Endothelial cell of umbilical vein (primary cell): Measurements from ENCODE around the gene AQP12B. TPM values are rescaled to one million over a fixed set of nuclear protein-coding genes. Genes with fewer than 3 reads are reported as not detected.

ENCODE experiments used
- BruUV-seq: library from RNA; stranded (reverse); fragments of 400-500 nt; replicated peaks from 2 replicates; lab custom pipeline; 2021; lab: Mats Ljungman, UMichigan
- CTCF ChIA-PET: fragments of 300-600, 350-600 bp; sonication (Branson Sonifier 250); formaldehyde crosslinking; loops from one replicate; lab custom pipeline; 2021; ENCODE audit warnings: antibody characterized with exemption, inconsistent platforms; lab: Charles Lee
- POLR2A ChIA-PET: fragments of 300-600, 350-600 bp; sonication (Branson Sonifier 250); formaldehyde crosslinking; loops from one replicate; lab custom pipeline; 2021; ENCODE audit warnings: antibody characterized with exemption, inconsistent platforms; lab: Charles Lee
- DNase-seq: peaks from one replicate; pipeline ENCODE4 v3.0.0-alpha.2; 2011; ENCODE audit warnings: low read depth, low spot score
- FAIRE-seq: peaks from 2 replicates; lab custom pipeline; 2011; peaks lifted over from hg19 to GRCh38; lab: Jason Lieb, UNC
- H2AFZ ChIP-seq: 2 replicates; pipeline ENCODE4 v1.6.0; 2012; ENCODE audit warnings: low read depth, low read length, control low read depth, inconsistent platforms
- H3K27ac ChIP-seq: 2 replicates; pipeline ENCODE4 v1.5.1; 2011; ENCODE audit warnings: low read depth, mild to moderate bottlenecking, control low read depth, low read length, moderate library complexity; ENCODE audit not compliant: insufficient read depth
- H3K27me3 ChIP-seq, 2 experiments: 2 replicates each; pipeline versions ENCODE4 v1.6.0 to v1.6.1; 2011; ENCODE audit warnings: low read length in 2 of 2, mixed read lengths in 1 of 2; ENCODE audit not compliant: control insufficient read depth in 2 of 2, insufficient read depth in 2 of 2
- H3K36me3 ChIP-seq, 2 experiments: 2 replicates in 1 of 2; 3 replicates in 1 of 2; pipeline ENCODE4 v1.5.1; 2011; ENCODE audit warnings: low read length in 2 of 2, mild to moderate bottlenecking in 1 of 2, moderate library complexity in 1 of 2; ENCODE audit not compliant: control insufficient read depth in 2 of 2, insufficient read depth in 2 of 2; ENCODE audit errors: extremely low read depth in 1 of 2
- H3K4me1 ChIP-seq: 3 replicates; pipeline ENCODE4 v1.5.1; 2011; ENCODE audit warnings: mild to moderate bottlenecking, low read length; ENCODE audit not compliant: control insufficient read depth, insufficient read depth; ENCODE audit errors: extremely low read depth
- H3K4me2 ChIP-seq: 2 replicates; pipeline ENCODE4 v1.6.1; 2011; ENCODE audit warnings: low read length, control low read depth, mixed read lengths; ENCODE audit not compliant: insufficient read depth
- H3K4me3 ChIP-seq, 3 experiments: fragments of 200-600 bp in 1 of 3; sonication (generic), shearing (Covaris generic) in 1 of 3; replicated peaks in 1 of 3; 2 replicates each; pipeline ENCODE4 v1.5.1; 2011 to 2016; ENCODE audit warnings: control low read depth in 3 of 3, low read length in 3 of 3, mild to moderate bottlenecking in 2 of 3, inconsistent platforms in 1 of 3, low read depth in 1 of 3, moderate library complexity in 1 of 3; ENCODE audit not compliant: insufficient read depth in 1 of 3
- H3K79me2 ChIP-seq: 2 replicates; pipeline ENCODE4 v1.6.0; 2012; ENCODE audit warnings: low read length, inconsistent platforms; ENCODE audit not compliant: control insufficient read depth, insufficient read depth
- H3K9ac ChIP-seq: replicated peaks from 2 replicates; pipeline ENCODE3; 2011; ENCODE audit warnings: low read length, control low read depth; ENCODE audit not compliant: insufficient read depth; ENCODE audit errors: extremely low read depth
- H3K9me1 ChIP-seq: replicated peaks from 3 replicates; pipeline ENCODE4 v1.6.0; 2011; ENCODE audit warnings: mild to moderate bottlenecking, low read length; ENCODE audit not compliant: control insufficient read depth, insufficient read depth; ENCODE audit errors: extremely low read depth
- H3K9me3 ChIP-seq: replicated peaks from 2 replicates; pipeline ENCODE4 v1.5.1; 2012; ENCODE audit warnings: low read length, inconsistent platforms; ENCODE audit not compliant: control insufficient read depth, insufficient read depth
- H4K20me1 ChIP-seq: replicated peaks from 2 replicates; pipeline ENCODE3; 2011; ENCODE audit warnings: mild to moderate bottlenecking, low read length; ENCODE audit not compliant: control insufficient read depth, insufficient read depth; ENCODE audit errors: extremely low read depth
- CTCF ChIP-seq, 2 donors: IDR thresholded peaks; 1 replicate in 1 of 2; 2 replicates in 1 of 2; pipeline ENCODE4 v1.5.1; 2011; ENCODE audit warnings: low read length in 2 of 2, mild to moderate bottlenecking in 2 of 2, moderate library complexity in 2 of 2, control low read depth in 1 of 2, inconsistent platforms in 1 of 2, low read depth in 1 of 2; ENCODE audit not compliant: insufficient read depth in 1 of 2; ENCODE audit errors: extremely low read depth in 1 of 2
- EZH2 ChIP-seq: IDR thresholded peaks from 2 replicates; pipeline ENCODE4 v1.6.1; 2012; ENCODE audit warnings: borderline replicate concordance, low read depth, mild to moderate bottlenecking, moderate library complexity, low read length, inconsistent platforms; ENCODE audit not compliant: severe bottlenecking
- FOS ChIP-seq: IDR thresholded peaks from 2 replicates; pipeline ENCODE4 v1.6.1; 2011; ENCODE audit warnings: mild to moderate bottlenecking, low read length, moderate library complexity, borderline replicate concordance; ENCODE audit not compliant: insufficient read depth
- GATA2 ChIP-seq: IDR thresholded peaks from 2 replicates; pipeline ENCODE4 v1.7.0; 2011; ENCODE audit warnings: low read depth, mild to moderate bottlenecking, moderate library complexity, mixed read lengths, low read length; ENCODE audit not compliant: insufficient read length, insufficient read depth
- JUN ChIP-seq: IDR thresholded peaks from 2 replicates; pipeline ENCODE4 v1.6.1; 2011; ENCODE audit warnings: borderline replicate concordance, low read depth; ENCODE audit not compliant: insufficient read length, insufficient read depth
- MYC ChIP-seq: IDR thresholded peaks from one replicate; pipeline ENCODE4 v1.6.1; 2011; ENCODE audit warnings: mild to moderate bottlenecking, low read depth, low read length
- POLR2A ChIP-seq: IDR thresholded peaks from 2 replicates; pipeline ENCODE4 v1.6.1; 2012; ENCODE audit warnings: low read depth, mild to moderate bottlenecking, control low read depth, low read length
- POLR2AphosphoS5 ChIP-seq: IDR thresholded peaks from 2 replicates; pipeline ENCODE4 v1.6.1; 2012; ENCODE audit warnings: low read depth, mild to moderate bottlenecking, control low read depth, low read length, moderate library complexity; ENCODE audit not compliant: insufficient read depth
- dilution Hi-C: fragments of 300-500 bp; cut with MboI; formaldehyde crosslinking; loops from one replicate; pipeline ENCODE4 v1.15.0; 2019; ENCODE audit warnings: low sequenced_read_pairs; ENCODE audit not compliant: extremely low pct_ligation_motif_present
- intact Hi-C: fragments of 100-400 bp; cut with micrococcal nuclease; formaldehyde crosslinking; loops from one replicate; pipeline ENCODE4 v1.10.0; 2022
- polyA plus RNA-seq, 4 experiments: library from polyadenylated mRNA; depleted of rRNA in 3 of 4; stranded (reverse) in 3 of 4; unstranded in 1 of 4; fragments of >200 nt; gene quantifications; 2 replicates each; pipeline versions ENCODE4 v1.2.1 to v1.2.3, GENCODE V29; 2011 to 2012; ENCODE audit warnings: missing spikeins in 1 of 4
- total RNA-seq: library from RNA; stranded (reverse); gene quantifications from 2 replicates; pipeline ENCODE4 v1.2.3, GENCODE V29; 2021
- TF ChIP-seq, protein P1 (sequence below): IDR thresholded peaks from 2 replicates; pipeline ENCODE4 v1.6.1; 2011; ENCODE audit not compliant: insufficient read depth, insufficient read length

The AQP12B gene
- total and polyA plus RNA-seq, 2 donors (not counting 3 experiments of a cell fraction or from before 2014, with no cell fraction given) = not detected

DNA sequence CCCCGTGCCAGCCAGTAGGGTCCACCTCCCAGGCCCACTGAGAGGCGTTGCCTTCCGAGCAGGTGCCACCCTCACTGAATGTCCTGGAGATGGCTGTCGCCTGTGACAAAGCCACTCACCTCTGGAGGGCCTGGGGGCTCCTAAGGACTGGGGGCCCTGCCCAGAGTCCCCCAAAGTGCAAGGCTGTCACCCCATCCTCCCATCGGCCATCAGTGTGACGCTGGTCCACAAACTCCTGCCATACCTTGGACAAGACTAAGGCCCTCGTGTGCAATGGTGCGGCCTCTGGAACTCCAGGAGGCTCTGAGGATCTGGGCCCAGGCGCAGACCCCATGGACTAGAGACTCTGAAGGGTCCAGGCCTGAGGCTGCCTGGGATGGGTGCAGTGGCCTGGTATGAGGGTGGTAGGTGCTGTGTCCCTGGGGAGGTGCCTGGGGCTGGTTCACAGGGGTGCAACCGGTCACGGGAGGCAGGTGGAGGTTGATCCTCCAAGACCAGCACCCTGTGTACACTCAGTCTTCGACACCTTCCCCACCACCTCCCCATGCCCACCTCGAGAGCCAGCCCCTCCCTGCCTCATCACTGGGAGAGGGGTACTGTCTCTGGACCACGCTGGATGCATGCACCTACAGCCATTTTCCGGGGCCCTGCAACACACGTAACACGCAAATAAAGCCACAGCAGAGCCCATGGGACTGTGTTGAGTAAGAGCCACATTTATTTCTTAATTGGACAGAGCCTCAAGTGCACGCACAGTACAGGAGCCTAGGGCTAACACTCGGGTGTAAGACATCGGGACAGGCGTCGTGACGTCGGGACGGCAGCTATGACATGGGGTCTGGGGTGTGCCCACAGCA lies 30.6 kb upstream of the AQP12B start:
- CTCF ChIA-PET = no interaction called here
- Histone ChIP-seq H3K27me3 (no peaks in the 10 kb centered on the region), H3K4me1 (no peaks in the 10 kb centered on the region), H3K4me2 (no peak overlapping the region), H2AFZ (no peak overlapping the region), H3K4me3 (no peak overlapping the region), H3K9me3 (no peaks in the 10 kb centered on the region), H3K79me2 (no peaks in the 10 kb centered on the region), H3K27ac (no peak overlapping the region), H4K20me1 (no peaks in the 10 kb centered on the region), H3K9ac (no peak overlapping the region), H3K36me3 (no peaks in the 10 kb centered on the region), H3K9me1 (no peaks in the 10 kb centered on the region)
- POLR2A ChIA-PET = no interaction called here
- FAIRE-seq (no peak), DNase-seq (no peak)
- intact Hi-C loops = no loop called here
- dilution Hi-C loops = no loop called here
- TF ChIP-seq CTCF (IDR thresholded peaks at IDR 0.05; ENCODE audit: extremely low read depth in 1 of 2, insufficient read depth in 1 of 2, low read depth in 1 of 2, low read length in 2 of 2) = no peak
- TF ChIP-seq POLR2AphosphoS5 = no peak
- TF ChIP-seq FOS = no peak
- no peak for TF ChIP-seq GATA2
- TF ChIP-seq EZH2 = no peak
- TF ChIP-seq, protein P1, sequence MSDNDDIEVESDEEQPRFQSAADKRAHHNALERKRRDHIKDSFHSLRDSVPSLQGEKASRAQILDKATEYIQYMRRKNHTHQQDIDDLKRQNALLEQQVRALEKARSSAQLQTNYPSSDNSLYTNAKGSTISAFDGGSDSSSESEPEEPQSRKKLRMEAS = no peak
- TF ChIP-seq MYC = no peak
- no peak for TF ChIP-seq POLR2A
- no peak for TF ChIP-seq JUN
- BruUV-seq = no TSS peak
